Measurements from ENCODE around the gene EGLN2. TPM values are rescaled to one million over a fixed set of nuclear protein-coding genes. Genes with fewer than 3 reads are reported as not detected.
A peak's percentile ranks its signal among the peaks of the same experiment; 100 is the strongest.

Gene EGLN2
- total and polyA plus RNA-seq, 9 of the 15 experiments (the other 6 are each of a cell fraction or from before 2014, with no cell fraction given): 9.6 to 114 (median 71.0) TPM

GRCh38 chr19:40775632-40776022 lies 23.4 kb upstream of the EGLN2 start:
- Histone ChIP-seq H3K9ac (ENCODE audit: insufficient read depth in 1 of 2, low read depth in 2 of 2, low read length in 2 of 2) (peak overlapping the region in 1 of 2 experiments; percentile 73; a peak in 1 of 4 replicates), H3K79me2 (ENCODE audit: control insufficient read depth, insufficient read depth, low read length) (no peaks in the 10 kb centered on the region), H3K4me2 (ENCODE audit: insufficient read depth, low read length) (no peak overlapping the region), H3K9me3 (replicated peaks; ENCODE audit: control insufficient read depth, insufficient read depth, low read depth, low read length) (no peaks in the 10 kb centered on the region; the same call in 1 of the 2 replicates), H2AFZ (ENCODE audit: low read depth, low read length) (no peak overlapping the region), H3K36me3 (ENCODE audit: control insufficient read depth, insufficient read depth, low read length) (no peaks in the 10 kb centered on the region), H3K27me3 (ENCODE audit: control insufficient read depth in 2 of 2, insufficient read depth in 2 of 2, low read length in 2 of 2) (no peaks in the 10 kb centered on the region), H3K4me3 (no peak overlapping the region), H3K4me1 (replicated peaks in 1 of 2; ENCODE audit: control insufficient read depth in 2 of 2, insufficient read depth in 2 of 2, low read length in 2 of 2) (peaks cover 12 to 18% of the 10 kb centered on the region in 2 experiments; a peak in 3 of 5 replicates), H3K27ac (ENCODE audit: extremely low read depth, low read depth, low read length) (no peak overlapping the region), H4K20me1 (replicated peaks; ENCODE audit: control insufficient read depth, insufficient read depth, low read length) (no peaks in the 10 kb centered on the region), H3K9me1 (ENCODE audit: control insufficient read depth, insufficient read depth, low read length) (no peaks in the 10 kb centered on the region)
- DNase-seq (ENCODE audit: extremely low read depth in 1 of 4, low spot score in 3 of 4): no peak
- ChIA-PET CTCF (ENCODE audit: low intra/inter-chr PET ratio) (no interaction called here), POLR2A (interaction anchor here (1.2 kb wide), 1 partner anchor 34 kb away, joined by 3 read pairs; no protein-coding TSS in a partner anchor)
- no peak for ATAC-seq
- no peak for TF ChIP-seq ZNF217 (CRISPR knock-in tag; IDR thresholded peaks at IDR 0.05)
- FAIRE-seq: no peak
- intact Hi-C loops (cut with micrococcal nuclease) (no loop called here), in situ Hi-C loops (cut with MboI) (no loop called here)
- WGBS (ENCODE audit: insufficient coverage, low coverage, missing lambda C conversion rate): 73% methylated on average over 10 of the region's 10 CpGs
- BruUV-seq (replicated peaks): no TSS peak

- no peaks in the 10 kb centered on the region for H3K79me2 ChIP-seq (ENCODE audit: control insufficient read depth, insufficient read depth, low read length)
- H3K9ac ChIP-seq (ENCODE audit: insufficient read depth in 1 of 2, low read depth in 2 of 2, low read length in 2 of 2): peak overlapping the region in 1 of 2 experiments; percentile 82; a peak in 1 of 4 replicates
Measured at GRCh38 chr19:40776364-40776763, 22.6 kb upstream of the EGLN2 start.

More at GRCh38 chr19:40776364-40776763, 22.6 kb upstream of the EGLN2 start:
- no peak for DNase-seq (ENCODE audit: extremely low read depth in 1 of 4, low spot score in 3 of 4)
- H3K36me3 ChIP-seq (ENCODE audit: control insufficient read depth, insufficient read depth, low read length): no peaks in the 10 kb centered on the region
- FAIRE-seq: no peak
- H3K27me3 ChIP-seq (ENCODE audit: control insufficient read depth in 2 of 2, insufficient read depth in 2 of 2, low read length in 2 of 2): no peaks in the 10 kb centered on the region
- peaks cover 12 to 18% of the 10 kb centered on the region in 2 experiments; a peak in 3 of 5 replicates for H3K4me1 ChIP-seq (replicated peaks in 1 of 2; ENCODE audit: control insufficient read depth in 2 of 2, insufficient read depth in 2 of 2, low read length in 2 of 2)
- no peak overlapping the region for H3K27ac ChIP-seq (ENCODE audit: extremely low read depth, low read depth, low read length)
- in situ Hi-C loops (cut with MboI): no loop called here
- no peaks in the 10 kb centered on the region for H3K9me1 ChIP-seq (ENCODE audit: control insufficient read depth, insufficient read depth, low read length)
- TF ChIP-seq ZNF121 (CRISPR knock-in tag; conservative IDR thresholded peaks at IDR 0.05) (0 out of 2 replicates have a peak, but pooled peaks have one; percentile 30), XRCC4 (IDR thresholded peaks at IDR 0.05; ENCODE audit: extremely low read depth, insufficient read depth, insufficient read length) (no peak)
- H3K4me2 ChIP-seq (ENCODE audit: insufficient read depth, low read length): peak overlapping the region; percentile 100; the same call in 1 of the 2 replicates
- ATAC-seq: no peak
- ChIA-PET POLR2A (interaction anchor here (1.2 to 3.1 kb wide), 4 partner anchors 10 to 35 kb away, joined by 3 to 26 read pairs (median 8); no protein-coding TSS in a partner anchor), CTCF (ENCODE audit: low intra/inter-chr PET ratio) (no interaction called here)
- H3K9me3 ChIP-seq (replicated peaks; ENCODE audit: control insufficient read depth, insufficient read depth, low read depth, low read length): no peaks in the 10 kb centered on the region
- no peaks in the 10 kb centered on the region for H4K20me1 ChIP-seq (replicated peaks; ENCODE audit: control insufficient read depth, insufficient read depth, low read length)
- H3K4me3 ChIP-seq: no peak overlapping the region
- BruUV-seq (replicated peaks): no TSS peak
- WGBS (ENCODE audit: insufficient coverage, low coverage, missing lambda C conversion rate): 68% methylated on average over 7 of the region's 7 CpGs
- intact Hi-C loops (cut with micrococcal nuclease): no loop called here
- peak overlapping the region; percentile 97; the same call in 1 of the 2 replicates for H2AFZ ChIP-seq (ENCODE audit: low read depth, low read length)

All from K562 (cell line).